GM23338 (cell line): ENCODE data around the gene ANKH. TPM values are rescaled to one million over a fixed set of nuclear protein-coding genes. Genes with fewer than 3 reads are reported as not detected.

Source experiments
- EZH2phosphoT487 ChIP-seq: fragments of 200-600 bp; sonication (generic); IDR thresholded peaks from one replicate; pipeline ENCODE4 v1.8.1; 2018; ENCODE audit warnings: antibody characterized with exemption; ENCODE audit not compliant: unreplicated experiment
- NANOG ChIP-seq: IDR thresholded peaks from 2 replicates; pipeline ENCODE4 v1.6.1; 2016; ENCODE audit warnings: antibody characterized with exemption, borderline replicate concordance
- STAT1 ChIP-seq: IDR thresholded peaks from one replicate; pipeline ENCODE4 v1.6.1; 2016; ENCODE audit warnings: antibody characterized with exemption; ENCODE audit not compliant: unreplicated experiment
- ZNF114 ChIP-seq: fragments of 250-450 bp; sonication (Bioruptor Pico); IDR thresholded peaks from 2 replicates; pipeline ENCODE4 v1.5.0; 2020; ENCODE audit warnings: mild to moderate bottlenecking, moderate library complexity
- polyA plus RNA-seq: library from polyadenylated mRNA; unstranded; fragments of >200 nt; fragmentation: Nextera tagmentation; extraction: Ambion mirVana; gene quantifications from 2 replicates; pipeline ENCODE4 v1.2.1, GENCODE V29; 2016
- total RNA-seq: library from RNA; depleted of rRNA; stranded (reverse); fragments of >200 nt; shearing (Covaris generic); gene quantifications from 2 replicates; pipeline ENCODE4 v1.2.3, GENCODE V29; 2014
- TF ChIP-seq, protein P1 (sequence below): fragments of 250-450 bp; sonication (Bioruptor Pico); IDR thresholded peaks from 2 replicates; pipeline ENCODE4 v1.5.0; 2020; ENCODE audit warnings: mild to moderate bottlenecking, moderate library complexity
- TF ChIP-seq, protein P2 (sequence below): IDR thresholded peaks from 2 replicates; pipeline ENCODE4 v1.6.1; 2016; ENCODE audit warnings: antibody characterized with exemption
- TF ChIP-seq, protein P3 (sequence below), 2 experiments: fragments of 200-600 bp in 1 of 2; sonication (generic) in 1 of 2; conservative IDR thresholded peaks; 2 replicates each; pipeline versions ENCODE4 v1.5.1 to v1.6.1; 2016 to 2017; ENCODE audit warnings: antibody characterized with exemption in 2 of 2, low read depth in 2 of 2, mild to moderate bottlenecking in 2 of 2, moderate library complexity in 1 of 2

The ANKH gene
- total and polyA plus RNA-seq, 2 experiments from 2014 or later: 5.0 to 6.1 TPM

DNA sequence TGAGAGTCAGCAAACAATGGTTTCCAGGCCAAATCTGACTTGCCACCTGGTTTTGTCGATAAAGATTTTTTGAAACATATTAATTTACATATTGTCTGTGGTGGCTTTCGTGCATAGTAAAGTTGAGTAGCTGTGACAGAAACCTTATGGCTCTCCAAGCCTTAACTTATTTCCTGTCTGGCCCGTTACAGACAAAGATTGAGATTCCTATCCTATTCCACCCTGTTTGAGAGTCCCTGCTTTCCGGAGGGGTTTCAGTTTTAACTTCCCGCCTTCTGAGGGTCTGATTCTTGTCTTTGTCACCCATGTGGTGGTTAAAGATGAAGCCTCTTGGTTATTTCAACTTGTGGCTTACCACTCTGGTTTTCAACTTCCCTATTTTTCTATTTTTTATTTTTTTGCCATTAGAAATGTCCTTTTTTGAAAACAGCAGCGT lies 195.7 kb downstream of the ANKH start (continued):
- TF ChIP-seq, protein P1, sequence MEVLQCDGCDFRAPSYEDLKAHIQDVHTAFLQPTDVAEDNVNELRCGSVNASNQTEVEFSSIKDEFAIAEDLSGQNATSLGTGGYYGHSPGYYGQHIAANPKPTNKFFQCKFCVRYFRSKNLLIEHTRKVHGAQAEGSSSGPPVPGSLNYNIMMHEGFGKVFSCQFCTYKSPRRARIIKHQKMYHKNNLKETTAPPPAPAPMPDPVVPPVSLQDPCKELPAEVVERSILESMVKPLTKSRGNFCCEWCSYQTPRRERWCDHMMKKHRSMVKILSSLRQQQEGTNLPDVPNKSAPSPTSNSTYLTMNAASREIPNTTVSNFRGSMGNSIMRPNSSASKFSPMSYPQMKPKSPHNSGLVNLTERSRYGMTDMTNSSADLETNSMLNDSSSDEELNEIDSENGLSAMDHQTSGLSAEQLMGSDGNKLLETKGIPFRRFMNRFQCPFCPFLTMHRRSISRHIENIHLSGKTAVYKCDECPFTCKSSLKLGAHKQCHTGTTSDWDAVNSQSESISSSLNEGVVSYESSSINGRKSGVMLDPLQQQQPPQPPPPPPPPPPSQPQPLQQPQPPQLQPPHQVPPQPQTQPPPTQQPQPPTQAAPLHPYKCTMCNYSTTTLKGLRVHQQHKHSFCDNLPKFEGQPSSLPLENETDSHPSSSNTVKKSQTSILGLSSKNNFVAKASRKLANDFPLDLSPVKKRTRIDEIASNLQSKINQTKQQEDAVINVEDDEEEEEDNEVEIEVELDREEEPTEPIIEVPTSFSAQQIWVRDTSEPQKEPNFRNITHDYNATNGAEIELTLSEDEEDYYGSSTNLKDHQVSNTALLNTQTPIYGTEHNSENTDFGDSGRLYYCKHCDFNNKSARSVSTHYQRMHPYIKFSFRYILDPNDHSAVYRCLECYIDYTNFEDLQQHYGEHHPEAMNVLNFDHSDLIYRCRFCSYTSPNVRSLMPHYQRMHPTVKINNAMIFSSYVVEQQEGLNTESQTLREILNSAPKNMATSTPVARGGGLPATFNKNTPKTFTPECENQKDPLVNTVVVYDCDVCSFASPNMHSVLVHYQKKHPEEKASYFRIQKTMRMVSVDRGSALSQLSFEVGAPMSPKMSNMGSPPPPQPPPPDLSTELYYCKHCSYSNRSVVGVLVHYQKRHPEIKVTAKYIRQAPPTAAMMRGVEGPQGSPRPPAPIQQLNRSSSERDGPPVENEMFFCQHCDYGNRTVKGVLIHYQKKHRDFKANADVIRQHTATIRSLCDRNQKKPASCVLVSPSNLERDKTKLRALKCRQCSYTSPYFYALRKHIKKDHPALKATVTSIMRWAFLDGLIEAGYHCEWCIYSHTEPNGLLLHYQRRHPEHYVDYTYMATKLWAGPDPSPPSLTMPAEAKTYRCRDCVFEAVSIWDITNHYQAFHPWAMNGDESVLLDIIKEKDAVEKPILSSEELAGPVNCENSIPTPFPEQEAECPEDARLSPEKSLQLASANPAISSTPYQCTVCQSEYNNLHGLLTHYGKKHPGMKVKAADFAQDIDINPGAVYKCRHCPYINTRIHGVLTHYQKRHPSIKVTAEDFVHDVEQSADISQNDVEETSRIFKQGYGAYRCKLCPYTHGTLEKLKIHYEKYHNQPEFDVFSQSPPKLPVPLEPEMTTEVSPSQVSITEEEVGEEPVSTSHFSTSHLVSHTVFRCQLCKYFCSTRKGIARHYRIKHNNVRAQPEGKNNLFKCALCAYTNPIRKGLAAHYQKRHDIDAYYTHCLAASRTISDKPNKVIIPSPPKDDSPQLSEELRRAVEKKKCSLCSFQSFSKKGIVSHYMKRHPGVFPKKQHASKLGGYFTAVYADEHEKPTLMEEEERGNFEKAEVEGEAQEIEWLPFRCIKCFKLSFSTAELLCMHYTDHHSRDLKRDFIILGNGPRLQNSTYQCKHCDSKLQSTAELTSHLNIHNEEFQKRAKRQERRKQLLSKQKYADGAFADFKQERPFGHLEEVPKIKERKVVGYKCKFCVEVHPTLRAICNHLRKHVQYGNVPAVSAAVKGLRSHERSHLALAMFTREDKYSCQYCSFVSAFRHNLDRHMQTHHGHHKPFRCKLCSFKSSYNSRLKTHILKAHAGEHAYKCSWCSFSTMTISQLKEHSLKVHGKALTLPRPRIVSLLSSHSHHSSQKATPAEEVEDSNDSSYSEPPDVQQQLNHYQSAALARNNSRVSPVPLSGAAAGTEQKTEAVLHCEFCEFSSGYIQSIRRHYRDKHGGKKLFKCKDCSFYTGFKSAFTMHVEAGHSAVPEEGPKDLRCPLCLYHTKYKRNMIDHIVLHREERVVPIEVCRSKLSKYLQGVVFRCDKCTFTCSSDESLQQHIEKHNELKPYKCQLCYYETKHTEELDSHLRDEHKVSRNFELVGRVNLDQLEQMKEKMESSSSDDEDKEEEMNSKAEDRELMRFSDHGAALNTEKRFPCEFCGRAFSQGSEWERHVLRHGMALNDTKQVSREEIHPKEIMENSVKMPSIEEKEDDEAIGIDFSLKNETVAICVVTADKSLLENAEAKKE (CRISPR knock-in tag): no peak
- TF ChIP-seq STAT1 (no peak), EZH2phosphoT487 (no peak), NANOG (no peak), ZNF114 (CRISPR knock-in tag) (no peak)
- TF ChIP-seq, protein P2, sequence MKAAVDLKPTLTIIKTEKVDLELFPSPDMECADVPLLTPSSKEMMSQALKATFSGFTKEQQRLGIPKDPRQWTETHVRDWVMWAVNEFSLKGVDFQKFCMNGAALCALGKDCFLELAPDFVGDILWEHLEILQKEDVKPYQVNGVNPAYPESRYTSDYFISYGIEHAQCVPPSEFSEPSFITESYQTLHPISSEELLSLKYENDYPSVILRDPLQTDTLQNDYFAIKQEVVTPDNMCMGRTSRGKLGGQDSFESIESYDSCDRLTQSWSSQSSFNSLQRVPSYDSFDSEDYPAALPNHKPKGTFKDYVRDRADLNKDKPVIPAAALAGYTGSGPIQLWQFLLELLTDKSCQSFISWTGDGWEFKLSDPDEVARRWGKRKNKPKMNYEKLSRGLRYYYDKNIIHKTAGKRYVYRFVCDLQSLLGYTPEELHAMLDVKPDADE: no peak
- TF ChIP-seq, protein P3, sequence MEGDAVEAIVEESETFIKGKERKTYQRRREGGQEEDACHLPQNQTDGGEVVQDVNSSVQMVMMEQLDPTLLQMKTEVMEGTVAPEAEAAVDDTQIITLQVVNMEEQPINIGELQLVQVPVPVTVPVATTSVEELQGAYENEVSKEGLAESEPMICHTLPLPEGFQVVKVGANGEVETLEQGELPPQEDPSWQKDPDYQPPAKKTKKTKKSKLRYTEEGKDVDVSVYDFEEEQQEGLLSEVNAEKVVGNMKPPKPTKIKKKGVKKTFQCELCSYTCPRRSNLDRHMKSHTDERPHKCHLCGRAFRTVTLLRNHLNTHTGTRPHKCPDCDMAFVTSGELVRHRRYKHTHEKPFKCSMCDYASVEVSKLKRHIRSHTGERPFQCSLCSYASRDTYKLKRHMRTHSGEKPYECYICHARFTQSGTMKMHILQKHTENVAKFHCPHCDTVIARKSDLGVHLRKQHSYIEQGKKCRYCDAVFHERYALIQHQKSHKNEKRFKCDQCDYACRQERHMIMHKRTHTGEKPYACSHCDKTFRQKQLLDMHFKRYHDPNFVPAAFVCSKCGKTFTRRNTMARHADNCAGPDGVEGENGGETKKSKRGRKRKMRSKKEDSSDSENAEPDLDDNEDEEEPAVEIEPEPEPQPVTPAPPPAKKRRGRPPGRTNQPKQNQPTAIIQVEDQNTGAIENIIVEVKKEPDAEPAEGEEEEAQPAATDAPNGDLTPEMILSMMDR (conservative IDR thresholded peaks at IDR 0.05; ENCODE audit: low read depth in 2 of 2): no peak
